ACHN (cell line): Measurements from ENCODE around the gene SNAPIN.

Experiments
- DNase-seq: peaks from one replicate; pipeline ENCODE4 v3.0.0-alpha.2; 2015
- in situ Hi-C: cut with HindIII; loops from 2 replicates; pipeline ENCODE4 v1.10.0; 2017; ENCODE audit warnings: low sequenced_read_pairs, low pct_ligation_motif_present, low pct_unique_long_range_greater_than_20kb

The SNAPIN gene

GRCh38 chr1:153693466-153693865 lies 35.0 kb downstream of the SNAPIN start:
- in situ Hi-C loops, result no loop called here
- DNase-seq, result no peak

GRCh38 chr1:153696741-153697140 lies 38.2 kb downstream of the SNAPIN start:
- in situ Hi-C loops, result no loop called here
- no peak for DNase-seq

GRCh38 chr1:153697191-153698019 lies 38.9 kb downstream of the SNAPIN start:
- in situ Hi-C loops, result no loop called here
- no peak for DNase-seq

- DNase-seq, result no peak
- in situ Hi-C loops, result no loop called here
Observed at GRCh38 chr1:153698020-153698922, 39.8 kb downstream of the SNAPIN start.

- DNase-seq, result no peak
- in situ Hi-C loops, result no loop called here
Observed at GRCh38 chr1:153698923-153699714, 40.6 kb downstream of the SNAPIN start.

GRCh38 chr1:153699768-153700167 lies 41.3 kb downstream of the SNAPIN start:
- no peak for DNase-seq
- in situ Hi-C loops, result no loop called here

GRCh38 chr1:153705484-153705883 lies 47.0 kb downstream of the SNAPIN start:
- no peak for DNase-seq
- in situ Hi-C loops, result no loop called here

- no peak for DNase-seq
- in situ Hi-C loops, result no loop called here
Observed at GRCh38 chr1:153711026-153711425, 52.5 kb downstream of the SNAPIN start.
